AG10803 (cell line): ENCODE data around the gene BCAS3.
"Not testable (repeated sequence)": the region's sequence is repeated elsewhere in the genome, so short reads cannot be mapped to it uniquely, and the experiment has no call there.

Experiments
- DNase-seq: peaks from one replicate; pipeline ENCODE4 v3.0.0; 2010; ENCODE audit warnings: low read depth
- H3K4me3 ChIP-seq: 2 replicates; pipeline ENCODE4 v1.5.1; 2011; ENCODE audit warnings: mild to moderate bottlenecking, low read length, control low read depth
- CTCF ChIP-seq: conservative IDR thresholded peaks from 2 replicates; pipeline ENCODE4 v1.5.1; 2011; ENCODE audit warnings: mild to moderate bottlenecking, low read length, control low read depth, inconsistent platforms

BCAS3 gene

GRCh38 chr17:61426482-61427304 lies 749.0 kb downstream of the BCAS3 start:
- peak; percentile 59 for DNase-seq
- no peak overlapping the region for H3K4me3 ChIP-seq
- TF ChIP-seq CTCF, result peak; percentile 21; the same call in 1 of the 2 replicates

DNA sequence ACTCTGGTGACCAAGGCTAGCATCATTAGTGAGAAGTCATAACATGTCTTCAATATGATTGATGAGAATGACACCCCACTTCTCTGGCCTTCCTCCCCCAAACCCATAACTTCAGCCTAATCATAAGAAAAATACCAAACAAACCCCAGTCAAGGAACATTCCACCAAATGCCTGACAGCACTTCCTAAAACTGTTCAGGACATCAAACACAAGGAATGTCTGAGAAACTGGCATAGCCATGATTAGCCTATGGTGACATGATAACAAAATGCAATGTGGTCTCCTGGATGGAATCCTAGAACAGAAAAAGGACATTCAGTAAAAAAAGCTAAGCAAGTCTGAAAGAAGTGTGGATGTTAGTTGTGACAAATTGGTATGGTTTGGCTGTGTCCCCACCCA lies 749.9 kb downstream of the BCAS3 start:
- DNase-seq, result no peak
- H3K4me3 ChIP-seq, result no peak overlapping the region
- no peak for TF ChIP-seq CTCF

- TF ChIP-seq CTCF, result no peak
- DNase-seq, result no peak
- no peak overlapping the region for H3K4me3 ChIP-seq
Observed at GRCh38 chr17:61429274-61429673, 751.6 kb downstream of the BCAS3 start.

GRCh38 chr17:61429831-61430230 lies 752.2 kb downstream of the BCAS3 start:
- DNase-seq, H3K4me3 ChIP-seq: not testable (repeated sequence)

GRCh38 chr17:61431594-61432311 lies 754.1 kb downstream of the BCAS3 start:
- no peak for TF ChIP-seq CTCF
- DNase-seq, result peak; percentile 53
- H3K4me3 ChIP-seq, result no peak overlapping the region

DNA sequence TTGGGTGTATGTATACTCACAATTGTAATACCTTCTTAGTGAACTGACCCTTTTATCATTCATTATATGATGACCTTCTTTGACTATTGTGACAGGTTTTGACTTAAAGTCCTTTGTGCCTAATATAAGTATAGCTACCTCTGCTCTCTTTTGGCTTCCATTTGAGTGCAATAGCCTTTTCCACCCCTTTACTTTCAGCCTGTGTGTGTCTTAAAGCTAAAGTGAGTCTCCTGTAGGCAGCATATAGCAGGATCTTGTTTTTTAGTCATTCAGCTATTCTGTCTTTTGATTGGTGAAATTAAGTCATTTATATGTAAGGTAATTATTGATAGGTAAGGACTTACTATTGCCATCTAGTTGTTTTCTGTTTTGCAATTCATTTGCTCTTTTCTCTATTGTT lies 758.6 kb downstream of the BCAS3 start:
- no peak for DNase-seq
- no peak for TF ChIP-seq CTCF
- H3K4me3 ChIP-seq, result no peak overlapping the region

GRCh38 chr17:61436995-61437704 lies 759.5 kb downstream of the BCAS3 start:
- DNase-seq, result no peak
- H3K4me3 ChIP-seq, result no peak overlapping the region
- no peak for TF ChIP-seq CTCF
